Lower leg skin (tissue), 4 donors: ENCODE data around the gene NRSN1. TPM values are rescaled to one million over a fixed set of nuclear protein-coding genes. Genes with fewer than 3 reads are reported as not detected.
"Not testable (repeated sequence)": the region's sequence is repeated elsewhere in the genome, so short reads cannot be mapped to it uniquely, and the experiment has no call there.

Experiments used
- DNase-seq, 2 donors: peaks; one replicate each; pipeline ENCODE4 v3.0.0-alpha.2; 2019; ENCODE audit warnings: low spot score in 2 of 2
- H3K4me3 ChIP-seq: fragments of 200-600 bp; sonication (generic); 2 replicates; pipeline ENCODE4 v1.5.1; 2017; ENCODE audit warnings: mild to moderate bottlenecking, low read depth; ENCODE audit not compliant: poor library complexity, severe bottlenecking
- CTCF ChIP-seq, 3 donors: fragments of 450-650 bp; IDR thresholded peaks; one replicate each; pipeline ENCODE4 v1.5.1; 2016; ENCODE audit warnings: antibody characterized with exemption in 3 of 3, mild to moderate bottlenecking in 3 of 3, moderate library complexity in 2 of 3
- POLR2A ChIP-seq, 2 donors: fragments of 450-650 bp; IDR thresholded peaks; one replicate each; pipeline ENCODE4 v1.6.1; 2016 to 2017; ENCODE audit warnings: antibody characterized with exemption in 2 of 2, mild to moderate bottlenecking in 1 of 2, moderate library complexity in 1 of 2
- WGBS, 2 donors: methylation state at CpG; one replicate each; pipeline ENCODE4 v1.1.5; 2018; 5-methylcytosine and 5-hydroxymethylcytosine counted together
- intact Hi-C: fragments of 100-400 bp; cut with DNase I; formaldehyde crosslinking; loops from one replicate; pipeline ENCODE4 v1.15.0; 2023; ENCODE audit warnings: low total_unique reads
- total RNA-seq, 4 donors: library from RNA; depleted of rRNA; stranded (reverse); fragments of >200 nt; gene quantifications; one replicate each; pipeline ENCODE4 v1.1.0, GENCODE V29; 2016

Gene NRSN1
- total RNA-seq, 4 donors from 2014 or later, result not detected

GRCh38 chr6:24140591-24140990, 14.6 kb downstream of the NRSN1 start:
- DNase-seq, result no peak
- intact Hi-C loops, result no loop called here
- 78 to 79% methylated on average over 13 of the region's 13 CpGs for WGBS, 2 donors
- no peak for TF ChIP-seq POLR2A (IDR thresholded peaks at IDR 0.05)
- no peak for TF ChIP-seq CTCF (IDR thresholded peaks at IDR 0.05)
- H3K4me3 ChIP-seq, result no peak overlapping the region

- intact Hi-C loops, DNase-seq, H3K4me3 ChIP-seq: not testable (repeated sequence)
- WGBS, 2 donors, result 88 to 91% methylated on average over 8 of the region's 8 CpGs
Observed at GRCh38 chr6:24142733-24143132, 16.7 kb downstream of the NRSN1 start.

GRCh38 chr6:24145690-24146131, 19.7 kb downstream of the NRSN1 start:
- WGBS, 2 donors, result 42 to 53% methylated on average over 9 of the region's 9 CpGs

GRCh38 chr6:24146871-24147270, 20.9 kb downstream of the NRSN1 start:
- no peak for DNase-seq
- 79 to 84% methylated on average over 3 of the region's 3 CpGs for WGBS, 2 donors
- no peak overlapping the region for H3K4me3 ChIP-seq
- no peak for TF ChIP-seq POLR2A (IDR thresholded peaks at IDR 0.05)
- TF ChIP-seq CTCF (IDR thresholded peaks at IDR 0.05), result no peak
- intact Hi-C loops, result no loop called here

More at GRCh38 chr6:24145690-24146131, 19.7 kb downstream of the NRSN1 start:
- DNase-seq, result no peak
- intact Hi-C loops, result no loop called here
- H3K4me3 ChIP-seq, result no peak overlapping the region
- no peak for TF ChIP-seq POLR2A (IDR thresholded peaks at IDR 0.05)
- TF ChIP-seq CTCF (IDR thresholded peaks at IDR 0.05), result no peak

- H3K4me3 ChIP-seq, result no peak overlapping the region
- intact Hi-C loops, result no loop called here
- WGBS, 2 donors, result 42 to 43% methylated on average over 8 of the region's 8 CpGs
- no peak for DNase-seq
- TF ChIP-seq CTCF (IDR thresholded peaks at IDR 0.05) (no peak), POLR2A (IDR thresholded peaks at IDR 0.05) (no peak)
Observed at GRCh38 chr6:24147511-24148153, 21.6 kb downstream of the NRSN1 start.

- no peak for DNase-seq
- H3K4me3 ChIP-seq, result no peak overlapping the region
- 82 to 85% methylated on average over 3 of the region's 3 CpGs for WGBS, 2 donors
- intact Hi-C loops, result no loop called here
- TF ChIP-seq POLR2A (IDR thresholded peaks at IDR 0.05) (no peak), CTCF (IDR thresholded peaks at IDR 0.05) (no peak)
Observed at GRCh38 chr6:24148154-24148570, 22.1 kb downstream of the NRSN1 start.
